Liver (tissue), 9 donors: ENCODE data around the gene KRT83. TPM values are rescaled to one million over a fixed set of nuclear protein-coding genes. Genes with fewer than 3 reads are reported as not detected.

Experiments used
- DNase-seq: peaks from one replicate; pipeline ENCODE4 v3.0.0-alpha.2; 2017; ENCODE audit warnings: low spot score
- H3K27ac ChIP-seq, 2 donors: one replicate each; pipeline ENCODE4 v1.7.0; 2013; ENCODE audit warnings: inconsistent platforms in 2 of 2, low read length in 2 of 2, control low read depth in 1 of 2, low read depth in 1 of 2, mild to moderate bottlenecking in 1 of 2
- H3K27me3 ChIP-seq, 4 donors: one replicate each; pipeline versions ENCODE4 v1.6.1 to v1.7.0; 2013; ENCODE audit warnings: low read length in 3 of 4, inconsistent platforms in 1 of 4, mild to moderate bottlenecking in 1 of 4, moderate library complexity in 1 of 4; ENCODE audit not compliant: control insufficient read depth in 4 of 4, insufficient read depth in 4 of 4
- H3K36me3 ChIP-seq, 4 donors: one replicate each; pipeline versions ENCODE4 v1.6.1 to v1.7.0; 2013; ENCODE audit warnings: low read length in 3 of 4, mild to moderate bottlenecking in 3 of 4, low read depth in 1 of 4, moderate library complexity in 1 of 4; ENCODE audit not compliant: control insufficient read depth in 4 of 4, insufficient read depth in 3 of 4
- H3K4me1 ChIP-seq, 4 donors: one replicate each; pipeline versions ENCODE4 v1.6.1 to v1.7.0; 2013; ENCODE audit warnings: low read length in 3 of 4, mild to moderate bottlenecking in 3 of 4, moderate library complexity in 1 of 4; ENCODE audit not compliant: control insufficient read depth in 4 of 4, insufficient read depth in 4 of 4
- H3K4me3 ChIP-seq, 3 donors: one replicate each; pipeline versions ENCODE4 v1.6.1 to v1.7.0; 2013; ENCODE audit warnings: low read length in 3 of 3, control low read depth in 1 of 3, low read depth in 1 of 3, mild to moderate bottlenecking in 1 of 3
- H3K9ac ChIP-seq, 2 donors: one replicate each; pipeline ENCODE4 v1.7.0; 2013; ENCODE audit warnings: low read length in 2 of 2, mild to moderate bottlenecking in 2 of 2, moderate library complexity in 2 of 2, control low read depth in 1 of 2, low read depth in 1 of 2
- H3K9me3 ChIP-seq, 4 donors: one replicate each; pipeline versions ENCODE4 v1.6.1 to v1.7.0; 2013; ENCODE audit warnings: low read length in 3 of 4; ENCODE audit not compliant: control insufficient read depth in 4 of 4
- EGR1 ChIP-seq, 2 donors: IDR thresholded peaks; 2 replicates each; pipeline ENCODE4 v1.6.1; 2016 to 2018; ENCODE audit warnings: antibody characterized with exemption in 2 of 2, low read depth in 2 of 2
- FOXA1 ChIP-seq: IDR thresholded peaks from 2 replicates; pipeline ENCODE4 v1.6.1; 2016; ENCODE audit warnings: antibody characterized with exemption
- GABPA ChIP-seq, 2 donors: IDR thresholded peaks in 1 of 2; conservative IDR thresholded peaks in 1 of 2; 2 replicates each; pipeline ENCODE4 v1.6.1; 2016; ENCODE audit warnings: antibody characterized with exemption in 2 of 2, mild to moderate bottlenecking in 1 of 2, moderate library complexity in 1 of 2
- HNF4A ChIP-seq, 2 donors: conservative IDR thresholded peaks; 2 replicates each; pipeline ENCODE4 v1.6.1; 2016; ENCODE audit warnings: antibody characterized with exemption in 2 of 2, mild to moderate bottlenecking in 2 of 2
- RAD21 ChIP-seq, 2 donors: IDR thresholded peaks; 2 replicates each; pipeline ENCODE4 v1.6.1; 2016; ENCODE audit warnings: antibody characterized with exemption in 2 of 2, mild to moderate bottlenecking in 2 of 2
- TAF1 ChIP-seq: conservative IDR thresholded peaks from 2 replicates; pipeline ENCODE4 v1.6.1; 2016; ENCODE audit warnings: antibody characterized with exemption, mild to moderate bottlenecking
- YY1 ChIP-seq: IDR thresholded peaks from 2 replicates; pipeline ENCODE4 v1.6.1; 2016; ENCODE audit warnings: antibody characterized with exemption, mild to moderate bottlenecking
- WGBS: extraction: QIAGEN DNeasy Blood & Tissue Kit; methylation state at CpG from one replicate; pipeline ENCODE4 v1.1.7; 2013; 5-methylcytosine and 5-hydroxymethylcytosine counted together
- polyA plus RNA-seq, 2 donors: library from polyadenylated mRNA; stranded (reverse) in 1 of 2; unstranded in 1 of 2; fragments of 200-250 nt in 1 of 2; fragments of >200 nt in 1 of 2; fragmentation: Nextera tagmentation in 1 of 2; extraction: Ambion mirVana in 1 of 2; gene quantifications; one replicate each; pipeline versions ENCODE4 v1.2.1 to v1.2.3, GENCODE V29; 2013 to 2015
- total RNA-seq, 2 donors: library from RNA; depleted of rRNA; stranded (reverse); fragments of >200 nt; gene quantifications; one replicate each; pipeline ENCODE4 v1.2.3, GENCODE V29; 2014
- TF ChIP-seq, protein P1 (sequence below): IDR thresholded peaks from 2 replicates; pipeline ENCODE4 v1.6.1; 2016; ENCODE audit warnings: antibody characterized with exemption
- TF ChIP-seq, protein P2 (sequence below): IDR thresholded peaks from 2 replicates; pipeline ENCODE4 v1.6.1; 2016; ENCODE audit warnings: antibody characterized with exemption, mild to moderate bottlenecking
- TF ChIP-seq, protein P3 (sequence below): IDR thresholded peaks from 2 replicates; pipeline ENCODE4 v1.6.1; 2016; ENCODE audit warnings: antibody characterized with exemption
- donor health status: healthy.
- donor health status: healthy.
- donor health status: healthy.
- donor health status: healthy.
- donor health status: healthy.

The KRT83 gene
- total and polyA plus RNA-seq, 4 donors: not detected

DNA sequence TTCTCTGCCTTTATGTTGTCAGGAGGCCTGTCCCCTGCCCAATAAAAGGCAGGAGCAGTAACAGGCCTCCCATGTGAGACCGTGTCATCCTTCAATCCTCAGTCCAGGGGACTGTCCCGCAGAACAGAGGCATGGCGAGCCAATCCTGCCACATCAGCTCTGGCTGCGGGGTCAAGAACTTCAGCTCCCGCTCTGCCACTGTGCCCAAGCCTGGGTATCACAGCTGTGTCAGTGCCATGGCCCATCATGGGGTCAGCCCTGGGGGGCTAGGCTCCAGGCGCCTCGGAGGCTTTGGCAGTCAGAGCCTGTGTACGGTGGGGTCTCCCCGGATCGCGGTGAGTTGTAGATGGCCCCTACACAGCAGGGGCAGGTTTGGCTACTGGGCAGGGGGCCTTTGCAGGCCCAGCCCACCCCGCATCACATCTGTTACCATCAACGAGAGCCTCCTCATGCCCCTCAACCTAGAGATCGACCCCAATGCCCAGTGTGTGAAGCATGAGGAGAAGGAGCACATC lies 19.9 kb upstream of the KRT83 start:
- no peaks in the 10 kb centered on the region for H3K27me3 ChIP-seq
- no peak overlapping the region for H3K9ac ChIP-seq
- H3K9me3 ChIP-seq: peaks cover 0 to 7% (median 0%) of the 10 kb centered on the region in 4 donors
- peaks cover 3 to 6% (median 4%) of the 10 kb centered on the region in 4 donors for H3K4me1 ChIP-seq
- no peak overlapping the region for H3K27ac ChIP-seq
- WGBS: 95% methylated on average over 14 of the region's 14 CpGs
- no peak overlapping the region for H3K4me3 ChIP-seq
- H3K36me3 ChIP-seq: no peaks in the 10 kb centered on the region
- DNase-seq: no peak
- TF ChIP-seq HNF4A (conservative IDR thresholded peaks at IDR 0.05) (no peak), EGR1 (IDR thresholded peaks at IDR 0.05; ENCODE audit: low read depth in 2 of 2) (no peak), FOXA1 (no peak), GABPA (IDR thresholded peaks at IDR 0.05 in 1 of 2, conservative IDR thresholded peaks at IDR 0.05 in 1 of 2) (no peak), RAD21 (IDR thresholded peaks at IDR 0.05) (no peak)
- TF ChIP-seq, protein P1, sequence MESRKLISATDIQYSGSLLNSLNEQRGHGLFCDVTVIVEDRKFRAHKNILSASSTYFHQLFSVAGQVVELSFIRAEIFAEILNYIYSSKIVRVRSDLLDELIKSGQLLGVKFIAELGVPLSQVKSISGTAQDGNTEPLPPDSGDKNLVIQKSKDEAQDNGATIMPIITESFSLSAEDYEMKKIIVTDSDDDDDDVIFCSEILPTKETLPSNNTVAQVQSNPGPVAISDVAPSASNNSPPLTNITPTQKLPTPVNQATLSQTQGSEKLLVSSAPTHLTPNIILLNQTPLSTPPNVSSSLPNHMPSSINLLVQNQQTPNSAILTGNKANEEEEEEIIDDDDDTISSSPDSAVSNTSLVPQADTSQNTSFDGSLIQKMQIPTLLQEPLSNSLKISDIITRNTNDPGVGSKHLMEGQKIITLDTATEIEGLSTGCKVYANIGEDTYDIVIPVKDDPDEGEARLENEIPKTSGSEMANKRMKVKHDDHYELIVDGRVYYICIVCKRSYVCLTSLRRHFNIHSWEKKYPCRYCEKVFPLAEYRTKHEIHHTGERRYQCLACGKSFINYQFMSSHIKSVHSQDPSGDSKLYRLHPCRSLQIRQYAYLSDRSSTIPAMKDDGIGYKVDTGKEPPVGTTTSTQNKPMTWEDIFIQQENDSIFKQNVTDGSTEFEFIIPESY: no peak

DNA sequence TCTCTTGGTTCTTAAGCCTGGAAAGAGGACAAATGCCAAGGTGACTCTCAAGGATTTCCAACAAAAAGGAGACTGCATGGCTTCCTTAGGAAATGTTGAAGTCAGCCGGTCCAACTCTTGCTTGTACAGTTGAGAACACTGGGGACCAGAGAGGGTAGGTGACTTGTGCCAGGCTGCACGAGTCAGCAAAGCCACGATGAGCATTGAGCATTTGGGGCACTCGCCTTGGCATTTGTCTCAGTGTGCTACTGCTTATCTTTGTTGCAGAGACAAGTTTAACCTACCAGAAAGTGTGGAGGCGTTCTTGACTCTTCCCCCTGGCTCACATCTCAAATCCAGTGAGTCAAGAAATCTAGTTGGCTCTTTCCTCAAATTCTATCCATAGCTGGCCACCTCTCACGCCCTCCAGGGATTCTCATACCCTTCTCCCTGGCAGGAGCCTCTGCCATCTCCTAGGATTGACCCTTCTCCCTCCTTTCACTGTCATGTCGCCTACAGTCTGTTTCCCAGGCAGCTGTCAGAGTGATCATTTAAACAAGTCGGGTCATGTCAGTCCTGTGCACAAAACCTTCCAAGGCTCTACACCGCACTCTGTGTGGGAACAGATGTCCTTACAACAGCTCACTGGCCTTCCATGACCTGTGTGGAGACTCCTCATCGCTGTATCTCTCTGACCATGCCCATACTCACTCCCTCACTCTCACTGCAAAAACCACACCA lies 17.2 kb upstream of the KRT83 start:
- Histone ChIP-seq H3K4me1 (peaks cover 0 to 12% (median 10%) of the 10 kb centered on the region in 4 donors), H3K27me3 (no peaks in the 10 kb centered on the region), H3K36me3 (no peaks in the 10 kb centered on the region), H3K9ac (no peak overlapping the region), H3K9me3 (peaks cover 0 to 3% (median 0%) of the 10 kb centered on the region in 4 donors), H3K4me3 (no peak overlapping the region), H3K27ac (no peak overlapping the region)
- no peak for DNase-seq
- 82% methylated on average over 10 of the region's 10 CpGs for WGBS
- TF ChIP-seq, protein P1: no peak
- TF ChIP-seq, protein P2, sequence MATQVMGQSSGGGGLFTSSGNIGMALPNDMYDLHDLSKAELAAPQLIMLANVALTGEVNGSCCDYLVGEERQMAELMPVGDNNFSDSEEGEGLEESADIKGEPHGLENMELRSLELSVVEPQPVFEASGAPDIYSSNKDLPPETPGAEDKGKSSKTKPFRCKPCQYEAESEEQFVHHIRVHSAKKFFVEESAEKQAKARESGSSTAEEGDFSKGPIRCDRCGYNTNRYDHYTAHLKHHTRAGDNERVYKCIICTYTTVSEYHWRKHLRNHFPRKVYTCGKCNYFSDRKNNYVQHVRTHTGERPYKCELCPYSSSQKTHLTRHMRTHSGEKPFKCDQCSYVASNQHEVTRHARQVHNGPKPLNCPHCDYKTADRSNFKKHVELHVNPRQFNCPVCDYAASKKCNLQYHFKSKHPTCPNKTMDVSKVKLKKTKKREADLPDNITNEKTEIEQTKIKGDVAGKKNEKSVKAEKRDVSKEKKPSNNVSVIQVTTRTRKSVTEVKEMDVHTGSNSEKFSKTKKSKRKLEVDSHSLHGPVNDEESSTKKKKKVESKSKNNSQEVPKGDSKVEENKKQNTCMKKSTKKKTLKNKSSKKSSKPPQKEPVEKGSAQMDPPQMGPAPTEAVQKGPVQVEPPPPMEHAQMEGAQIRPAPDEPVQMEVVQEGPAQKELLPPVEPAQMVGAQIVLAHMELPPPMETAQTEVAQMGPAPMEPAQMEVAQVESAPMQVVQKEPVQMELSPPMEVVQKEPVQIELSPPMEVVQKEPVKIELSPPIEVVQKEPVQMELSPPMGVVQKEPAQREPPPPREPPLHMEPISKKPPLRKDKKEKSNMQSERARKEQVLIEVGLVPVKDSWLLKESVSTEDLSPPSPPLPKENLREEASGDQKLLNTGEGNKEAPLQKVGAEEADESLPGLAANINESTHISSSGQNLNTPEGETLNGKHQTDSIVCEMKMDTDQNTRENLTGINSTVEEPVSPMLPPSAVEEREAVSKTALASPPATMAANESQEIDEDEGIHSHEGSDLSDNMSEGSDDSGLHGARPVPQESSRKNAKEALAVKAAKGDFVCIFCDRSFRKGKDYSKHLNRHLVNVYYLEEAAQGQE: no peak
- TF ChIP-seq YY1 (no peak), RAD21 (IDR thresholded peaks at IDR 0.05) (no peak), HNF4A (conservative IDR thresholded peaks at IDR 0.05) (no peak), TAF1 (no peak), GABPA (IDR thresholded peaks at IDR 0.05 in 1 of 2, conservative IDR thresholded peaks at IDR 0.05 in 1 of 2) (no peak)
- TF ChIP-seq, protein P3, sequence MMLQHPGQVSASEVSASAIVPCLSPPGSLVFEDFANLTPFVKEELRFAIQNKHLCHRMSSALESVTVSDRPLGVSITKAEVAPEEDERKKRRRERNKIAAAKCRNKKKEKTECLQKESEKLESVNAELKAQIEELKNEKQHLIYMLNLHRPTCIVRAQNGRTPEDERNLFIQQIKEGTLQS: no peak
